HEK293 (cell line): Measurements from ENCODE around the gene GSTT2B.

Source experiments
- CTCF ChIA-PET: fragments of 350-600 bp; formaldehyde crosslinking; extraction: SDS; loops from one replicate; lab custom pipeline; 2021; ENCODE audit warnings: antibody characterized with exemption; lab: Yijun Ruan, JAX
- POLR2A ChIA-PET: fragments of 300-600 bp; formaldehyde crosslinking; extraction: SDS; loops from one replicate; lab custom pipeline; 2020; ENCODE audit warnings: antibody characterized with exemption, inconsistent platforms; lab: Yijun Ruan, JAX
- H3K27ac ChIP-seq: fragments of 200-500 bp; sonication (Bioruptor generic); 2 replicates; pipeline ENCODE4 v1.5.1; 2014; ENCODE audit warnings: low read depth, low read length, control low read depth, inconsistent platforms; ENCODE audit errors: extremely low read depth
- H3K36me3 ChIP-seq, 2 experiments: fragments of 200-500 bp in 1 of 2; sonication (Bioruptor generic) in 1 of 2; 1 replicate in 1 of 2; 2 replicates in 1 of 2; pipeline ENCODE4 v1.5.1; 2014 to 2017; ENCODE audit warnings: inconsistent platforms in 2 of 2, low read length in 2 of 2; ENCODE audit not compliant: control insufficient read depth in 2 of 2, insufficient read depth in 1 of 2
- H3K4me1 ChIP-seq: fragments of 200-500 bp; sonication (Bioruptor generic); 2 replicates; pipeline ENCODE4 v1.5.1; 2014; ENCODE audit warnings: mild to moderate bottlenecking, low read length, inconsistent platforms; ENCODE audit not compliant: control insufficient read depth, insufficient read depth
- H3K4me3 ChIP-seq: 2 replicates; pipeline ENCODE4 v1.5.1; 2011; ENCODE audit warnings: low read depth, mild to moderate bottlenecking, control low read depth, low read length, moderate library complexity
- H3K9me3 ChIP-seq: fragments of 200-500 bp; sonication (Bioruptor generic); 2 replicates; pipeline ENCODE4 v1.5.1; 2014; ENCODE audit warnings: low read depth, low read length, inconsistent platforms; ENCODE audit not compliant: control insufficient read depth, insufficient read depth
- IKZF3 ChIP-seq: fragments of 450-650 bp; IDR thresholded peaks from 2 replicates; pipeline ENCODE4 v1.5.0; 2018; ENCODE audit warnings: missing biosample characterization, mild to moderate bottlenecking, missing genetic modification characterization, moderate library complexity
- SCRT2 ChIP-seq: fragments of 450-650 bp; formaldehyde crosslinking; IDR thresholded peaks from 2 replicates; pipeline ENCODE4 v1.5.1; 2016; ENCODE audit warnings: missing biosample characterization, missing genetic modification characterization
- ZBTB8A ChIP-seq: fragments of 450-650 bp; formaldehyde crosslinking; IDR thresholded peaks from 2 replicates; pipeline ENCODE4 v1.5.1; 2016; ENCODE audit warnings: missing biosample characterization, missing genetic modification characterization
- ZNF121 ChIP-seq: fragments of 450-650 bp; formaldehyde crosslinking; IDR thresholded peaks from 2 replicates; pipeline ENCODE4 v1.5.1; 2016; ENCODE audit warnings: missing biosample characterization, missing genetic modification characterization
- ZNF133 ChIP-seq: fragments of 450-650 bp; formaldehyde crosslinking; IDR thresholded peaks from 2 replicates; pipeline ENCODE4 v1.5.1; 2016; ENCODE audit warnings: missing biosample characterization, missing genetic modification characterization
- ZNF175 ChIP-seq: fragments of 450-650 bp; formaldehyde crosslinking; IDR thresholded peaks from 2 replicates; pipeline ENCODE4 v1.5.1; 2016; ENCODE audit warnings: missing biosample characterization, missing genetic modification characterization
- ZNF211 ChIP-seq: fragments of 450-650 bp; formaldehyde crosslinking; IDR thresholded peaks from 2 replicates; pipeline ENCODE4 v1.5.1; 2016; ENCODE audit warnings: low read depth, missing biosample characterization, missing genetic modification characterization
- ZNF239 ChIP-seq: fragments of 450-650 bp; formaldehyde crosslinking; IDR thresholded peaks from 2 replicates; pipeline ENCODE4 v1.5.1; 2016; ENCODE audit warnings: missing biosample characterization, missing genetic modification characterization
- ZNF274 ChIP-seq, 2 experiments: fragments of 200-500 bp in 1 of 2; fragments of 450-650 bp in 1 of 2; sonication (Bioruptor generic) in 1 of 2; formaldehyde crosslinking in 1 of 2; IDR thresholded peaks; 2 replicates each; pipeline versions ENCODE4 v1.5.1 to v1.6.1; 2014 to 2016; ENCODE audit warnings: borderline replicate concordance in 1 of 2, inconsistent platforms in 1 of 2, low read length in 1 of 2, missing biosample characterization in 1 of 2, missing genetic modification characterization in 1 of 2
- ZNF354C ChIP-seq: fragments of 450-650 bp; formaldehyde crosslinking; IDR thresholded peaks from 2 replicates; pipeline ENCODE4 v1.5.1; 2016; ENCODE audit warnings: missing biosample characterization, missing genetic modification characterization, low read depth, borderline replicate concordance
- ZNF404 ChIP-seq: fragments of 450-650 bp; formaldehyde crosslinking; IDR thresholded peaks from 2 replicates; pipeline ENCODE4 v1.5.1; 2017; ENCODE audit warnings: missing biosample characterization, missing genetic modification characterization
- ZNF510 ChIP-seq: fragments of 450-650 bp; formaldehyde crosslinking; IDR thresholded peaks from 2 replicates; pipeline ENCODE4 v1.5.1; 2018; ENCODE audit warnings: mild to moderate bottlenecking, missing genetic modification characterization, missing biosample characterization; ENCODE audit not compliant: insufficient replicate concordance
- ZNF514 ChIP-seq: fragments of 450-650 bp; formaldehyde crosslinking; IDR thresholded peaks from 2 replicates; pipeline ENCODE4 v1.5.1; 2016; ENCODE audit warnings: missing biosample characterization, missing genetic modification characterization
- ZNF791 ChIP-seq: fragments of 450-650 bp; formaldehyde crosslinking; IDR thresholded peaks from 2 replicates; pipeline ENCODE4 v1.5.1; 2016; ENCODE audit warnings: missing biosample characterization, missing genetic modification characterization
- ZSCAN16 ChIP-seq: fragments of 450-650 bp; formaldehyde crosslinking; IDR thresholded peaks from 2 replicates; pipeline ENCODE4 v1.5.1; 2016; ENCODE audit warnings: missing biosample characterization, missing genetic modification characterization
- TF ChIP-seq, protein P1 (sequence below): fragments of 450-650 bp; IDR thresholded peaks from 2 replicates; pipeline ENCODE4 v1.5.1; 2018; ENCODE audit warnings: missing biosample characterization, mild to moderate bottlenecking, missing genetic modification characterization
- TF ChIP-seq, protein P2 (sequence below): fragments of 450-650 bp; formaldehyde crosslinking; IDR thresholded peaks from 2 replicates; pipeline ENCODE4 v1.5.1; 2016; ENCODE audit warnings: missing biosample characterization, missing genetic modification characterization, borderline replicate concordance
- TF ChIP-seq, protein P3 (sequence below): fragments of 450-650 bp; formaldehyde crosslinking; IDR thresholded peaks from 2 replicates; pipeline ENCODE4 v1.5.0; 2017; ENCODE audit warnings: missing biosample characterization, missing genetic modification characterization, borderline replicate concordance
- TF ChIP-seq, protein P4 (sequence below): fragments of 450-650 bp; formaldehyde crosslinking; IDR thresholded peaks from 2 replicates; pipeline ENCODE4 v1.5.1; 2016; ENCODE audit warnings: missing biosample characterization, missing genetic modification characterization

The GSTT2B gene

DNA sequence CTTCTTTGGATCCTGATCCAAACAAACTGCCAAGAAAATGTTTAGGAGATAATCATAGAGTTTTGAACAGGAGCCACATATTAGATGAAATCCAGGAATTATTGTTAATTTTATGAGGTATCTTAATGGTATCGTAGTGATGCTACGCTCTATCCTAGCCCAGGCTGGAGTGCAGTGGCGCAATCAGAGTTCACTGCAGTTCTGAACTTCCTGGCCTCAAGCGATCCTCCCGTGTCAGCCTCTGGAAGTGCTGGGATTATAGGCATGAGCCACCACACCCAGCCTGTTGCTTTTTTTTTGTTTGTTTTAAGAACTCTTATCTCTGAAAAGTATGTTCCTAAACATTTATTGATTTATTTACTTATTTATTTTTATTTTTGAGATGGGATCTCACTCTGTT lies 41.9 kb upstream of the GSTT2B start:
- H3K27ac ChIP-seq: no peak overlapping the region
- no peak overlapping the region for H3K4me3 ChIP-seq
- H3K4me1 ChIP-seq: no peaks in the 10 kb centered on the region
- no peaks in the 10 kb centered on the region for H3K9me3 ChIP-seq
- TF ChIP-seq SCRT2 (tag by site-specific recombination): peak; percentile 34; the same call in 1 of the 2 replicates
- no peak for TF ChIP-seq ZNF514 (tag by site-specific recombination)
- no peaks in the 10 kb centered on the region for H3K36me3 ChIP-seq
- POLR2A ChIA-PET: no interaction called here
- CTCF ChIA-PET: no interaction called here

DNA sequence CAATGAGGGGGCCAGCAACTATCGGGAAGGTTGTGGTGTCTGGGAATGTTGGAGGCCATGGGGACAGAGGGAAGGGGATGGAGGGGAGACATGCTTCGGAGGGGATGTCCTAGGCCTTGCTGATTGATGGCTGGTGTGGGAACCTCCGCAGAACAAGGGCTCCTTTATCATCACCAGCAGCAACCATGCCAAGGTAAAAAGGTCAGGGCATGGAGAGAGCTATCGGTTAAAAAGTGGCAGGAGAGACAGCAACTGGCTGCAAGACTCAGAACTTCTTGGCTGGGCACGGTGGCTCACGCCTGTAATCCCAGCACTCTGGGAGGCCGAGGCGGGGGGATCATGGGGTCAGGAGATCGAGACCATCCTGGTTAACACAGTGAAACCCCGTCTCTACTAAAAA lies 41.3 kb upstream of the GSTT2B start:
- POLR2A ChIA-PET: no interaction called here
- no peaks in the 10 kb centered on the region for H3K36me3 ChIP-seq
- CTCF ChIA-PET: no interaction called here

More for the DNA sequence above, 41.3 kb upstream of the GSTT2B start:
- no peak overlapping the region for H3K4me3 ChIP-seq
- no peaks in the 10 kb centered on the region for H3K9me3 ChIP-seq
- TF ChIP-seq ZNF239 (no peak), ZNF791 (tag by site-specific recombination) (no peak), ZNF133 (tag by site-specific recombination) (no peak), ZNF274 (IDR thresholded peaks at IDR 0.05; ENCODE audit: low read length) (no peak), ZNF274 (tag by site-specific recombination; IDR thresholded peaks at IDR 0.05; ENCODE audit: borderline replicate concordance) (no peak), ZNF121 (no peak), ZNF510 (no peak), ZSCAN16 (tag by site-specific recombination) (no peak), IKZF3 (tag by site-specific recombination) (no peak), ZNF211 (tag by site-specific recombination) (no peak), ZNF354C (tag by site-specific recombination) (no peak), ZNF404 (tag by site-specific recombination) (no peak), ZNF514 (tag by site-specific recombination) (no peak), ZNF175 (tag by site-specific recombination) (no peak), ZBTB8A (tag by site-specific recombination) (no peak)
- TF ChIP-seq, protein P1, sequence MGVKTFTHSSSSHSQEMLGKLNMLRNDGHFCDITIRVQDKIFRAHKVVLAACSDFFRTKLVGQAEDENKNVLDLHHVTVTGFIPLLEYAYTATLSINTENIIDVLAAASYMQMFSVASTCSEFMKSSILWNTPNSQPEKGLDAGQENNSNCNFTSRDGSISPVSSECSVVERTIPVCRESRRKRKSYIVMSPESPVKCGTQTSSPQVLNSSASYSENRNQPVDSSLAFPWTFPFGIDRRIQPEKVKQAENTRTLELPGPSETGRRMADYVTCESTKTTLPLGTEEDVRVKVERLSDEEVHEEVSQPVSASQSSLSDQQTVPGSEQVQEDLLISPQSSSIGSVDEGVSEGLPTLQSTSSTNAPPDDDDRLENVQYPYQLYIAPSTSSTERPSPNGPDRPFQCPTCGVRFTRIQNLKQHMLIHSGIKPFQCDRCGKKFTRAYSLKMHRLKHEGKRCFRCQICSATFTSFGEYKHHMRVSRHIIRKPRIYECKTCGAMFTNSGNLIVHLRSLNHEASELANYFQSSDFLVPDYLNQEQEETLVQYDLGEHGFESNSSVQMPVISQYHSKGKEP: no peak
- TF ChIP-seq, protein P2, sequence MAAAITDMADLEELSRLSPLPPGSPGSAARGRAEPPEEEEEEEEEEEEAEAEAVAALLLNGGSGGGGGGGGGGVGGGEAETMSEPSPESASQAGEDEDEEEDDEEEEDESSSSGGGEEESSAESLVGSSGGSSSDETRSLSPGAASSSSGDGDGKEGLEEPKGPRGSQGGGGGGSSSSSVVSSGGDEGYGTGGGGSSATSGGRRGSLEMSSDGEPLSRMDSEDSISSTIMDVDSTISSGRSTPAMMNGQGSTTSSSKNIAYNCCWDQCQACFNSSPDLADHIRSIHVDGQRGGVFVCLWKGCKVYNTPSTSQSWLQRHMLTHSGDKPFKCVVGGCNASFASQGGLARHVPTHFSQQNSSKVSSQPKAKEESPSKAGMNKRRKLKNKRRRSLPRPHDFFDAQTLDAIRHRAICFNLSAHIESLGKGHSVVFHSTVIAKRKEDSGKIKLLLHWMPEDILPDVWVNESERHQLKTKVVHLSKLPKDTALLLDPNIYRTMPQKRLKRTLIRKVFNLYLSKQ: no peak
- TF ChIP-seq, protein P3, sequence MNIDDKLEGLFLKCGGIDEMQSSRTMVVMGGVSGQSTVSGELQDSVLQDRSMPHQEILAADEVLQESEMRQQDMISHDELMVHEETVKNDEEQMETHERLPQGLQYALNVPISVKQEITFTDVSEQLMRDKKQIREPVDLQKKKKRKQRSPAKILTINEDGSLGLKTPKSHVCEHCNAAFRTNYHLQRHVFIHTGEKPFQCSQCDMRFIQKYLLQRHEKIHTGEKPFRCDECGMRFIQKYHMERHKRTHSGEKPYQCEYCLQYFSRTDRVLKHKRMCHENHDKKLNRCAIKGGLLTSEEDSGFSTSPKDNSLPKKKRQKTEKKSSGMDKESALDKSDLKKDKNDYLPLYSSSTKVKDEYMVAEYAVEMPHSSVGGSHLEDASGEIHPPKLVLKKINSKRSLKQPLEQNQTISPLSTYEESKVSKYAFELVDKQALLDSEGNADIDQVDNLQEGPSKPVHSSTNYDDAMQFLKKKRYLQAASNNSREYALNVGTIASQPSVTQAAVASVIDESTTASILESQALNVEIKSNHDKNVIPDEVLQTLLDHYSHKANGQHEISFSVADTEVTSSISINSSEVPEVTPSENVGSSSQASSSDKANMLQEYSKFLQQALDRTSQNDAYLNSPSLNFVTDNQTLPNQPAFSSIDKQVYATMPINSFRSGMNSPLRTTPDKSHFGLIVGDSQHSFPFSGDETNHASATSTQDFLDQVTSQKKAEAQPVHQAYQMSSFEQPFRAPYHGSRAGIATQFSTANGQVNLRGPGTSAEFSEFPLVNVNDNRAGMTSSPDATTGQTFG (tag by site-specific recombination): no peak
- TF ChIP-seq, protein P4, sequence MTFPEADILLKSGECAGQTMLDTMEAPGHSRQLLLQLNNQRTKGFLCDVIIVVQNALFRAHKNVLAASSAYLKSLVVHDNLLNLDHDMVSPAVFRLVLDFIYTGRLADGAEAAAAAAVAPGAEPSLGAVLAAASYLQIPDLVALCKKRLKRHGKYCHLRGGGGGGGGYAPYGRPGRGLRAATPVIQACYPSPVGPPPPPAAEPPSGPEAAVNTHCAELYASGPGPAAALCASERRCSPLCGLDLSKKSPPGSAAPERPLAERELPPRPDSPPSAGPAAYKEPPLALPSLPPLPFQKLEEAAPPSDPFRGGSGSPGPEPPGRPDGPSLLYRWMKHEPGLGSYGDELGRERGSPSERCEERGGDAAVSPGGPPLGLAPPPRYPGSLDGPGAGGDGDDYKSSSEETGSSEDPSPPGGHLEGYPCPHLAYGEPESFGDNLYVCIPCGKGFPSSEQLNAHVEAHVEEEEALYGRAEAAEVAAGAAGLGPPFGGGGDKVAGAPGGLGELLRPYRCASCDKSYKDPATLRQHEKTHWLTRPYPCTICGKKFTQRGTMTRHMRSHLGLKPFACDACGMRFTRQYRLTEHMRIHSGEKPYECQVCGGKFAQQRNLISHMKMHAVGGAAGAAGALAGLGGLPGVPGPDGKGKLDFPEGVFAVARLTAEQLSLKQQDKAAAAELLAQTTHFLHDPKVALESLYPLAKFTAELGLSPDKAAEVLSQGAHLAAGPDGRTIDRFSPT (tag by site-specific recombination): no peak
- H3K27ac ChIP-seq: no peak overlapping the region
- H3K4me1 ChIP-seq: no peaks in the 10 kb centered on the region
